Heart right ventricle (tissue), 16 donors: ENCODE data around the gene ATF7. TPM values are rescaled to one million over a fixed set of nuclear protein-coding genes. Genes with fewer than 3 reads are reported as not detected.

Source experiments
- ATAC-seq, 8 donors: fragments of 200-7000 bp; cut with Tn5 transposase; one replicate each; pipeline ENCODE4 v1.9.1; 2020; ENCODE audit warnings: mild to moderate bottlenecking in 8 of 8, moderate library complexity in 8 of 8, moderate number of reproducible peaks in 1 of 8
- DNase-seq, 2 donors: peaks; one replicate each; pipeline ENCODE4 v3.0.0-alpha.2; 2020
- H3K27ac ChIP-seq, 10 donors: fragments of 200-600 bp; sonication (generic) in 2 of 10; one replicate each; pipeline versions ENCODE4 v1.5.0 to v1.8.0; 2020 to 2022; ENCODE audit warnings: mild to moderate bottlenecking in 3 of 10
- H3K27me3 ChIP-seq, 7 donors: fragments of 200-600 bp; one replicate each; pipeline ENCODE4 v1.8.0; 2021 to 2022; ENCODE audit warnings: mild to moderate bottlenecking in 2 of 7
- H3K36me3 ChIP-seq, 9 donors: fragments of 200-600 bp; sonication (generic) in 1 of 9; one replicate each; pipeline versions ENCODE4 v1.5.0 to v1.8.0; 2020 to 2022; ENCODE audit warnings: mild to moderate bottlenecking in 2 of 9
- H3K4me1 ChIP-seq, 9 donors: fragments of 200-600 bp; sonication (generic) in 1 of 9; one replicate each; pipeline versions ENCODE4 v1.5.0 to v1.8.0; 2020 to 2022; ENCODE audit warnings: mild to moderate bottlenecking in 4 of 9
- H3K4me3 ChIP-seq, 10 donors: fragments of 200-600 bp; sonication (generic) in 2 of 10; one replicate each; pipeline versions ENCODE4 v1.5.0 to v1.8.0; 2020 to 2022; ENCODE audit warnings: mild to moderate bottlenecking in 7 of 10, moderate library complexity in 2 of 10
- H3K9me3 ChIP-seq, 11 donors: fragments of 200-600 bp in 10 of 11; sonication (generic) in 2 of 11; one replicate each; pipeline versions ENCODE4 v1.5.0 to v1.8.0; 2013 to 2022; ENCODE audit warnings: mild to moderate bottlenecking in 2 of 11, control low read depth in 1 of 11, moderate library complexity in 1 of 11
- CTCF ChIP-seq, 9 donors: fragments of 200-600 bp; sonication (generic) in 2 of 9; IDR thresholded peaks; one replicate each; pipeline versions ENCODE4 v1.5.0 to v1.8.0; 2021 to 2022; ENCODE audit warnings: antibody characterized with exemption in 9 of 9, mild to moderate bottlenecking in 5 of 9, moderate library complexity in 1 of 9
- WGBS, 2 donors: extraction: QIAGEN DNeasy Blood & Tissue Kit; methylation state at CpG; one replicate each; pipeline ENCODE4 v1.1.7; 2013; ENCODE audit warnings: inconsistent platforms in 1 of 2; 5-methylcytosine and 5-hydroxymethylcytosine counted together
- intact Hi-C, 10 donors: fragments of 100-400 bp; cut with DNase I; formaldehyde crosslinking; loops; one replicate each; pipeline versions ENCODE4 v1.11.1 to v1.14.2; 2022
- polyA plus RNA-seq, 2 donors: library from polyadenylated mRNA; stranded (reverse); fragments of 200-250 nt; gene quantifications; one replicate each; pipeline ENCODE4 v1.2.3, GENCODE V29; 2013
- total RNA-seq, 10 donors: library from RNA; stranded (reverse); fragmentation: NEBNext Ultra II Directional in 3 of 10; extraction: Animal tissue kit (Norgen Biotek cat#: 25700) in 3 of 10; gene quantifications; one replicate each; pipeline versions ENCODE4 v1.2.1 to v1.2.4, GENCODE V29; 2021 to 2023
- donor health status: Arrhythmogenic right ventricular cardiomyopathy.
- donor health status: ischemic (EF 13 %, LVEDD 7.1; RV severe dilation, severe dysfunction).
- donor health status: healthy with polysubstance abuse.
- donor health status: DM: no; HTN: yes; CAD: no.
- donor health status: DM: no; HTN: no; CAD: no.
- donor health status: ischemic (EF 25% LVEDD 6.9; RV normal size, moderate dysfunction).
- donor health status: ischemic (EF 25% LVEDD 5.7; RV mildly dilated, moderate dysfunction).
- donor health status: healthy.
- donor health status: DM: yes; HTN: yes; CAD: no.
- donor health status: Ischemic cardiomyopathy.
- donor health status: ischemic (EF 35%, LVEDD 5.7; RV mildly dilated, moderate dysfunction).
- donor health status: nonischemic (EF 11% LVEDD 7.7; RV severe dilation, severe dysfunction).
- donor health status: DM: yes; HTN: yes; CAD: no.
- donor health status: PGD.
- donor health status: ischemic (EF 29% LVEDD 5.4; RV normal size, mild dysfunction).
- donor health status: nonischemic (EF 23%, LVEDD 6.1; RV moderate dilation, normal function).

The ATF7 gene
- total and polyA plus RNA-seq, 12 donors: 12.6 to 47.8 (median 33.7) TPM

- H3K4me3 ChIP-seq: no peak overlapping the region
- intact Hi-C loops: no loop called here
- 57 to 86% methylated on average over 1 of the region's 1 CpG for WGBS, 2 donors
- no peak for TF ChIP-seq CTCF (IDR thresholded peaks at IDR 0.05)
- no peaks in the 10 kb centered on the region for H3K27me3 ChIP-seq
- no peak for ATAC-seq
- H3K27ac ChIP-seq: no peak overlapping the region
- H3K4me1 ChIP-seq: peaks cover 0 to 6% (median 2%) of the 10 kb centered on the region in 9 donors
- H3K9me3 ChIP-seq: no peaks in the 10 kb centered on the region
- no peaks in the 10 kb centered on the region for H3K36me3 ChIP-seq
- no peak for DNase-seq
Measured at GRCh38 chr12:53631721-53632120, 5.5 kb upstream of the ATF7 start.

GRCh38 chr12:53627919-53628318 is 1.7 kb upstream of the ATF7 start:
- Histone ChIP-seq H3K4me3 (no peak overlapping the region), H3K4me1 (peaks cover 3 to 34% (median 28%) of the 10 kb centered on the region in 9 donors), H3K27me3 (no peaks in the 10 kb centered on the region), H3K27ac (no peak overlapping the region), H3K9me3 (no peaks in the 10 kb centered on the region), H3K36me3 (no peaks in the 10 kb centered on the region)
- no peak for TF ChIP-seq CTCF (IDR thresholded peaks at IDR 0.05)
- intact Hi-C loops: loop anchor here in 7 of 10 donors (2.0 to 10.0 kb wide), 5 partner anchors 34 to 83 kb away; partner anchors contain the start of gene ATP5MC2 (in 6 of the 7)
- ATAC-seq (no peak), DNase-seq (no peak)
- WGBS, 2 donors: 84 to 88% methylated on average over 11 of the region's 11 CpGs

- TF ChIP-seq CTCF (IDR thresholded peaks at IDR 0.05): no peak
- DNase-seq (no peak), ATAC-seq (no peak)
- Histone ChIP-seq H3K9me3 (no peaks in the 10 kb centered on the region), H3K4me1 (peaks cover 5 to 40% (median 32%) of the 10 kb centered on the region in 9 donors), H3K27ac (peak overlapping the region in 9 of 10 donors; percentile 79 to 98 (median 96)), H3K27me3 (no peaks in the 10 kb centered on the region), H3K36me3 (no peaks in the 10 kb centered on the region), H3K4me3 (peak overlapping the region; percentile 10 to 74 (median 69))
- intact Hi-C loops: loop anchor here in 8 of 10 donors (1.0 to 10.0 kb wide), 6 partner anchors 36 to 82 kb away; partner anchors contain the start of gene ATP5MC2 (in 8 of the 8)
- 25 to 26% methylated on average over 6 of the region's 6 CpGs for WGBS, 2 donors
Measured at GRCh38 chr12:53626702-53627169, 554 bp upstream of the ATF7 start.

- no peaks in the 10 kb centered on the region for H3K9me3 ChIP-seq
- peak overlapping the region; percentile 57 to 74 (median 69) for H3K4me3 ChIP-seq
- no peak for DNase-seq
- no peak for TF ChIP-seq CTCF (IDR thresholded peaks at IDR 0.05)
- peaks cover 0 to 6% (median 0%) of the 10 kb centered on the region in 9 donors for H3K36me3 ChIP-seq
- 9 to 17% methylated on average over 5 of the region's 5 CpGs for WGBS, 2 donors
- no peaks in the 10 kb centered on the region for H3K27me3 ChIP-seq
- peak overlapping the region; percentile 79 to 98 (median 96) for H3K27ac ChIP-seq
- peaks cover 5 to 45% (median 36%) of the 10 kb centered on the region in 9 donors for H3K4me1 ChIP-seq
- ATAC-seq: no peak
- intact Hi-C loops: loop anchor here in 7 of 10 donors (2.0 to 10.0 kb wide), 5 partner anchors 37 to 83 kb away; partner anchors contain the start of gene ATP5MC2 (in 4 of the 7)
Measured at GRCh38 chr12:53625373-53625945, 723 bp downstream of the ATF7 start.
